Stomach (tissue), 9 donors: ENCODE measurements around the gene CEP164. TPM values are rescaled to one million over a fixed set of nuclear protein-coding genes. Genes with fewer than 3 reads are reported as not detected.

Experiments used
- DNase-seq, 2 donors: peaks; one replicate each; pipeline versions ENCODE4 v3.0.0 to v3.0.0-alpha.2; 2013 to 2019
- H3K27ac ChIP-seq, 5 donors: fragments of 200-600 bp in 4 of 5; sonication (generic) in 4 of 5; one replicate each; pipeline ENCODE4 v1.5.1; 2013 to 2019; ENCODE audit warnings: mild to moderate bottlenecking in 1 of 5, moderate library complexity in 1 of 5
- H3K27me3 ChIP-seq, 3 donors: fragments of 200-600 bp; sonication (generic); one replicate each; pipeline ENCODE4 v1.5.1; 2017 to 2019; ENCODE audit warnings: mixed run types in 1 of 3
- H3K36me3 ChIP-seq, 4 donors: fragments of 200-600 bp; sonication (generic); 1 replicate in 3 of 4; 2 replicates in 1 of 4; pipeline ENCODE4 v1.5.1; 2016 to 2019
- H3K4me1 ChIP-seq, 4 donors: fragments of 200-600 bp; sonication (generic); one replicate each; pipeline ENCODE4 v1.5.1; 2016 to 2019
- H3K4me3 ChIP-seq, 4 donors: fragments of 200-600 bp; sonication (generic) in 3 of 4; one replicate each; pipeline ENCODE4 v1.5.1; 2016 to 2019; ENCODE audit warnings: mild to moderate bottlenecking in 1 of 4
- H3K9me3 ChIP-seq, 4 donors: fragments of 200-600 bp; sonication (generic); one replicate each; pipeline ENCODE4 v1.5.1; 2016 to 2019
- CTCF ChIP-seq, 7 experiments: fragments of 450-650 bp in 4 of 7; fragments of 200-600 bp in 3 of 7; sonication (generic) in 3 of 7; IDR thresholded peaks; one replicate each; pipeline ENCODE4 v1.5.1; 2016 to 2019; ENCODE audit warnings: antibody characterized with exemption in 7 of 7, control low read depth in 2 of 7, mild to moderate bottlenecking in 1 of 7
- EP300 ChIP-seq: sonication (generic); formaldehyde crosslinking; IDR thresholded peaks from one replicate; pipeline ENCODE4 v1.6.1; 2017; ENCODE audit warnings: antibody characterized with exemption
- POLR2A ChIP-seq, 4 donors: fragments of 450-650 bp; IDR thresholded peaks; one replicate each; pipeline ENCODE4 v1.6.1; 2016; ENCODE audit warnings: antibody characterized with exemption in 4 of 4, control low read depth in 2 of 4, mild to moderate bottlenecking in 1 of 4, moderate library complexity in 1 of 4
- POLR2AphosphoS5 ChIP-seq, 3 donors: sonication (generic); formaldehyde crosslinking; IDR thresholded peaks; one replicate each; pipeline ENCODE4 v1.6.1; 2016; ENCODE audit warnings: antibody characterized with exemption in 3 of 3
- WGBS, 5 donors: extraction: QIAGEN DNeasy Blood & Tissue Kit in 3 of 5; methylation state at CpG; one replicate each; pipeline versions ENCODE4 v1.1.5 to v1.1.7; 2013 to 2018; 5-methylcytosine and 5-hydroxymethylcytosine counted together
- intact Hi-C: fragments of 100-400 bp; cut with DNase I; formaldehyde crosslinking; loops from one replicate; pipeline ENCODE4 v1.15.1; 2023; ENCODE audit warnings: low total_unique reads
- polyA plus RNA-seq, 3 donors: library from polyadenylated mRNA; stranded (reverse); fragments of 200-250 nt; gene quantifications; one replicate each; pipeline ENCODE4 v1.2.3, GENCODE V29; 2013
- total RNA-seq, 5 donors: library from RNA; depleted of rRNA; stranded (reverse); fragments of >200 nt; gene quantifications; one replicate each; pipeline versions ENCODE4 v1.1.0 to v1.2.3, GENCODE V29; 2014 to 2016
- donor health status: healthy with polysubstance abuse.
- donor health status: Bipolar disorder and iron deficiency.
- donor health status: healthy.

CEP164 gene
- total and polyA plus RNA-seq, 8 donors, result 9.5 to 40.9 (median 16.9) TPM

GRCh38 chr11:117385906-117386305 lies 58.3 kb downstream of the CEP164 start:
- 94 to 98% (median 96%) methylated on average over 9 of the region's 9 CpGs for WGBS, 5 donors
- Histone ChIP-seq H3K9me3 (no peaks in the 10 kb centered on the region), H3K27me3 (no peaks in the 10 kb centered on the region), H3K4me3 (no peak overlapping the region), H3K36me3 (peaks cover 40 to 100% (median 98%) of the 10 kb centered on the region in 4 donors), H3K4me1 (no peaks in the 10 kb centered on the region), H3K27ac (no peak overlapping the region)
- TF ChIP-seq POLR2A (IDR thresholded peaks at IDR 0.05) (no peak), EP300 (no peak), POLR2AphosphoS5 (IDR thresholded peaks at IDR 0.05) (no peak), CTCF (IDR thresholded peaks at IDR 0.05) (no peak)
- intact Hi-C loops, result no loop called here
- no peak for DNase-seq

- Histone ChIP-seq H3K36me3 (peaks cover 41 to 100% (median 98%) of the 10 kb centered on the region in 4 donors), H3K27ac (no peak overlapping the region), H3K9me3 (no peaks in the 10 kb centered on the region), H3K4me1 (no peaks in the 10 kb centered on the region), H3K27me3 (no peaks in the 10 kb centered on the region), H3K4me3 (no peak overlapping the region)
- intact Hi-C loops, result no loop called here
- no peak for TF ChIP-seq POLR2A (IDR thresholded peaks at IDR 0.05)
- TF ChIP-seq EP300, result no peak
- TF ChIP-seq POLR2AphosphoS5 (IDR thresholded peaks at IDR 0.05), result no peak
- TF ChIP-seq CTCF (IDR thresholded peaks at IDR 0.05), result no peak
- no peak for DNase-seq
- 83 to 99% (median 93%) methylated on average over 3 of the region's 3 CpGs for WGBS, 5 donors
Measured at GRCh38 chr11:117387992-117388755, 60.5 kb downstream of the CEP164 start.

- Histone ChIP-seq H3K36me3 (peaks cover 55 to 100% (median 98%) of the 10 kb centered on the region in 4 donors), H3K4me3 (no peak overlapping the region), H3K4me1 (no peaks in the 10 kb centered on the region), H3K27me3 (no peaks in the 10 kb centered on the region), H3K9me3 (no peaks in the 10 kb centered on the region), H3K27ac (no peak overlapping the region)
- WGBS, 5 donors, result 87 to 96% (median 95%) methylated on average over 8 of the region's 8 CpGs
- TF ChIP-seq POLR2A (IDR thresholded peaks at IDR 0.05), result no peak
- no peak for TF ChIP-seq CTCF (IDR thresholded peaks at IDR 0.05)
- TF ChIP-seq EP300, result no peak
- no peak for TF ChIP-seq POLR2AphosphoS5 (IDR thresholded peaks at IDR 0.05)
- intact Hi-C loops, result no loop called here
- DNase-seq, result no peak
Measured at GRCh38 chr11:117390743-117391142, 63.1 kb downstream of the CEP164 start.

- H3K4me3 ChIP-seq, result no peak overlapping the region
- no peaks in the 10 kb centered on the region for H3K27me3 ChIP-seq
- DNase-seq, result no peak
- H3K36me3 ChIP-seq, result peaks cover 59 to 100% (median 98%) of the 10 kb centered on the region in 4 donors
- H3K4me1 ChIP-seq, result no peaks in the 10 kb centered on the region
- H3K9me3 ChIP-seq, result no peaks in the 10 kb centered on the region
- intact Hi-C loops, result no loop called here
- TF ChIP-seq POLR2A (IDR thresholded peaks at IDR 0.05) (no peak), POLR2AphosphoS5 (IDR thresholded peaks at IDR 0.05) (no peak), CTCF (IDR thresholded peaks at IDR 0.05) (no peak), EP300 (no peak)
- WGBS, 5 donors, result 87 to 97% (median 95%) methylated on average over 8 of the region's 8 CpGs
- no peak overlapping the region for H3K27ac ChIP-seq
Measured at GRCh38 chr11:117391181-117391580, 63.5 kb downstream of the CEP164 start.
